HFFc6 (cell line): ENCODE data around the gene NCAN. TPM values are rescaled to one million over a fixed set of nuclear protein-coding genes. Genes with fewer than 3 reads are reported as not detected.

Experiments used
- DNase-seq: peaks from one replicate; pipeline ENCODE4 v3.0.0-alpha.2; 2018
- H3K27ac Mint-ChIP-seq: 2 replicates; pipeline ENCODE4 v1.8.0; 2020; ENCODE audit warnings: mild to moderate bottlenecking, mixed read lengths
- H3K27me3 Mint-ChIP-seq: 2 replicates; pipeline ENCODE4 v1.8.0; 2021; ENCODE audit warnings: mild to moderate bottlenecking, moderate library complexity, mixed read lengths; ENCODE audit not compliant: insufficient read depth
- H3K36me3 Mint-ChIP-seq: 2 replicates; pipeline ENCODE4 v1.8.0; 2021; ENCODE audit warnings: low read depth, mixed read lengths
- H3K4me1 Mint-ChIP-seq: 2 replicates; pipeline ENCODE4 v1.8.0; 2020; ENCODE audit warnings: low read depth, mixed read lengths
- H3K4me3 Mint-ChIP-seq: 2 replicates; pipeline ENCODE4 v1.8.0; 2020; ENCODE audit warnings: mild to moderate bottlenecking, moderate library complexity, mixed read lengths
- H3K9me3 Mint-ChIP-seq: 2 replicates; pipeline ENCODE4 v1.8.0; 2020; ENCODE audit warnings: mild to moderate bottlenecking, mixed read lengths
- CTCF ChIP-seq: fragments of 200-600 bp; sonication (generic); IDR thresholded peaks from 2 replicates; pipeline ENCODE4 v1.5.0; 2021; ENCODE audit warnings: antibody characterized with exemption, mild to moderate bottlenecking
- total RNA-seq, 6 experiments: library from RNA; stranded (reverse); fragmentation: NEBNext Ultra II Directional; extraction: Animal tissue kit (Norgen Biotek cat#: 25700); gene quantifications; 2 replicates in 1 of 6; 3 replicates in 5 of 6; pipeline ENCODE4 v1.2.3, GENCODE V29; 2021

NCAN gene
- total RNA-seq, 6 experiments from 2014 or later: not detected

GRCh38 chr19:19256072-19256969 lies 44.6 kb downstream of the NCAN start:
- Mint-ChIP-seq H3K27me3 (peaks cover 41% of the 10 kb centered on the region), H3K27ac (no peak overlapping the region), H3K9me3 (peaks cover 12% of the 10 kb centered on the region), H3K36me3 (no peaks in the 10 kb centered on the region), H3K4me3 (no peak overlapping the region), H3K4me1 (no peaks in the 10 kb centered on the region)
- no peak for TF ChIP-seq CTCF
- DNase-seq: no peak

- Mint-ChIP-seq H3K4me1 (no peaks in the 10 kb centered on the region; the same call in 1 of the 2 replicates), H3K9me3 (peaks cover 12% of the 10 kb centered on the region)
Measured at GRCh38 chr19:19257137-19257536, 45.4 kb downstream of the NCAN start.

GRCh38 chr19:19257836-19258588 lies 46.3 kb downstream of the NCAN start:
- H3K27me3 Mint-ChIP-seq: peaks cover 38% of the 10 kb centered on the region

More at GRCh38 chr19:19257137-19257536, 45.4 kb downstream of the NCAN start:
- no peaks in the 10 kb centered on the region for H3K36me3 Mint-ChIP-seq
- H3K4me3 Mint-ChIP-seq: no peak overlapping the region
- TF ChIP-seq CTCF: no peak
- H3K27me3 Mint-ChIP-seq: peaks cover 38% of the 10 kb centered on the region
- DNase-seq: no peak
- H3K27ac Mint-ChIP-seq: no peak overlapping the region

GRCh38 chr19:19258589-19259338 lies 47.0 kb downstream of the NCAN start:
- H3K4me3 Mint-ChIP-seq: no peak overlapping the region

More at GRCh38 chr19:19257836-19258588, 46.3 kb downstream of the NCAN start:
- Mint-ChIP-seq H3K27ac (no peak overlapping the region), H3K36me3 (no peaks in the 10 kb centered on the region), H3K4me3 (no peak overlapping the region), H3K4me1 (no peaks in the 10 kb centered on the region; the same call in 1 of the 2 replicates), H3K9me3 (peaks cover 12% of the 10 kb centered on the region)
- no peak for TF ChIP-seq CTCF
- DNase-seq: no peak

More at GRCh38 chr19:19258589-19259338, 47.0 kb downstream of the NCAN start:
- H3K27ac Mint-ChIP-seq: no peak overlapping the region
- no peaks in the 10 kb centered on the region for H3K36me3 Mint-ChIP-seq
- H3K9me3 Mint-ChIP-seq: peaks cover 12% of the 10 kb centered on the region
- DNase-seq: no peak
- no peaks in the 10 kb centered on the region; the same call in 1 of the 2 replicates for H3K4me1 Mint-ChIP-seq
- TF ChIP-seq CTCF: no peak
- peaks cover 38% of the 10 kb centered on the region for H3K27me3 Mint-ChIP-seq
